PC-3 (cell line): ENCODE measurements around the gene FAM186B.

Source experiments
- EZH2 ChIP-seq: fragments of 300-600 bp; sonication (generic); IDR thresholded peaks from one replicate; pipeline ENCODE4 v1.6.1; 2017; ENCODE audit warnings: antibody characterized with exemption, mild to moderate bottlenecking, low read length; ENCODE audit not compliant: unreplicated experiment
- TF ChIP-seq, protein P1 (sequence below): fragments of 300-600 bp; sonication (generic); conservative IDR thresholded peaks from 2 replicates; pipeline ENCODE4 v1.5.1; 2017; ENCODE audit warnings: antibody characterized with exemption, low read depth, mild to moderate bottlenecking, low read length

GRCh38 chr12:49615725-49616124, 10.3 kb upstream of the FAM186B start:
- TF ChIP-seq, protein P1, sequence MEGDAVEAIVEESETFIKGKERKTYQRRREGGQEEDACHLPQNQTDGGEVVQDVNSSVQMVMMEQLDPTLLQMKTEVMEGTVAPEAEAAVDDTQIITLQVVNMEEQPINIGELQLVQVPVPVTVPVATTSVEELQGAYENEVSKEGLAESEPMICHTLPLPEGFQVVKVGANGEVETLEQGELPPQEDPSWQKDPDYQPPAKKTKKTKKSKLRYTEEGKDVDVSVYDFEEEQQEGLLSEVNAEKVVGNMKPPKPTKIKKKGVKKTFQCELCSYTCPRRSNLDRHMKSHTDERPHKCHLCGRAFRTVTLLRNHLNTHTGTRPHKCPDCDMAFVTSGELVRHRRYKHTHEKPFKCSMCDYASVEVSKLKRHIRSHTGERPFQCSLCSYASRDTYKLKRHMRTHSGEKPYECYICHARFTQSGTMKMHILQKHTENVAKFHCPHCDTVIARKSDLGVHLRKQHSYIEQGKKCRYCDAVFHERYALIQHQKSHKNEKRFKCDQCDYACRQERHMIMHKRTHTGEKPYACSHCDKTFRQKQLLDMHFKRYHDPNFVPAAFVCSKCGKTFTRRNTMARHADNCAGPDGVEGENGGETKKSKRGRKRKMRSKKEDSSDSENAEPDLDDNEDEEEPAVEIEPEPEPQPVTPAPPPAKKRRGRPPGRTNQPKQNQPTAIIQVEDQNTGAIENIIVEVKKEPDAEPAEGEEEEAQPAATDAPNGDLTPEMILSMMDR: no peak
- TF ChIP-seq EZH2: no peak
